CD4-positive, CD25-positive, alpha-beta regulatory T cell (primary cell): ENCODE measurements around the gene KCND3. TPM values are rescaled to one million over a fixed set of nuclear protein-coding genes. Genes with fewer than 3 reads are reported as not detected.

Source experiments
- ATAC-seq, 2 donors: fragments of 150-1000 bp; cut with Tn5 transposase; one replicate each; pipeline ENCODE4 v1.10.0; 2021; ENCODE audit warnings: low read depth in 2 of 2, moderate number of reproducible peaks in 2 of 2, moderate library complexity in 1 of 2
- DNase-seq, 3 donors: peaks; one replicate each; pipeline versions ENCODE4 v3.0.0 to v3.0.0-alpha.2; 2012 to 2022; ENCODE audit warnings: mixed read lengths in 1 of 3
- H3K27ac ChIP-seq: one replicate; pipeline ENCODE4 v1.7.0; 2013; ENCODE audit warnings: mild to moderate bottlenecking, low read length; ENCODE audit not compliant: insufficient read depth, poor library complexity, severe bottlenecking
- H3K27me3 ChIP-seq: one replicate; pipeline ENCODE4 v1.7.0; 2013; ENCODE audit warnings: low read length; ENCODE audit not compliant: control insufficient read depth, insufficient read depth
- H3K36me3 ChIP-seq: one replicate; pipeline ENCODE4 v1.7.0; 2013; ENCODE audit warnings: mild to moderate bottlenecking, low read length, moderate library complexity; ENCODE audit not compliant: control insufficient read depth, insufficient read depth
- H3K4me1 ChIP-seq: 2 replicates; pipeline ENCODE4 v1.7.0; 2013; ENCODE audit warnings: mild to moderate bottlenecking, low read length; ENCODE audit not compliant: insufficient read depth, control insufficient read depth, poor library complexity, severe bottlenecking
- H3K4me3 ChIP-seq: one replicate; pipeline ENCODE4 v1.7.0; 2013; ENCODE audit warnings: low read depth, mild to moderate bottlenecking, low read length, moderate library complexity
- H3K9me3 ChIP-seq, 2 experiments: 1 replicate in 1 of 2; 2 replicates in 1 of 2; pipeline ENCODE4 v1.7.0; 2013; ENCODE audit warnings: low read length in 2 of 2, mild to moderate bottlenecking in 1 of 2, moderate library complexity in 1 of 2; ENCODE audit not compliant: control insufficient read depth in 2 of 2
- H3K27ac Mint-ChIP-seq, 3 donors: one replicate each; pipeline ENCODE4 v1.8.0; 2020 to 2022; ENCODE audit warnings: mild to moderate bottlenecking in 3 of 3, mixed read lengths in 3 of 3, moderate library complexity in 2 of 3
- H3K27me3 Mint-ChIP-seq: one replicate; pipeline ENCODE4 v1.8.0; 2022; ENCODE audit warnings: mild to moderate bottlenecking, mixed read lengths
- H3K36me3 Mint-ChIP-seq: one replicate; pipeline ENCODE4 v1.8.0; 2020; ENCODE audit warnings: mixed read lengths
- H3K4me1 Mint-ChIP-seq, 4 donors: one replicate each; pipeline ENCODE4 v1.8.0; 2020 to 2022; ENCODE audit warnings: mixed read lengths in 4 of 4, mild to moderate bottlenecking in 1 of 4
- H3K4me3 Mint-ChIP-seq, 4 donors: one replicate each; pipeline ENCODE4 v1.8.0; 2020 to 2022; ENCODE audit warnings: mild to moderate bottlenecking in 4 of 4, mixed read lengths in 4 of 4, moderate library complexity in 3 of 4
- H3K9me3 Mint-ChIP-seq, 7 donors: one replicate each; pipeline ENCODE4 v1.8.0; 2020 to 2022; ENCODE audit warnings: mixed read lengths in 7 of 7, mild to moderate bottlenecking in 3 of 7, moderate library complexity in 2 of 7
- polyA plus RNA-seq, 4 donors: library from polyadenylated mRNA; unstranded; fragments of 300-500 nt; fragmentation: Illumina TruSeq; gene quantifications; one replicate each; pipeline ENCODE4 v1.2.3, GENCODE V29; 2021
- total RNA-seq: library from RNA; stranded (reverse); gene quantifications from one replicate; pipeline ENCODE4 v1.2.3, GENCODE V29; 2022

Gene KCND3
- total and polyA plus RNA-seq, 5 donors from 2014 or later = 0.02 to 0.10 (median 0.07) TPM; not detected in 2

GRCh38 chr1:111938536-111938935 lies 50.9 kb downstream of the KCND3 start:
- Histone ChIP-seq H3K9me3 (no peaks in the 10 kb centered on the region), H3K4me1 (no peaks in the 10 kb centered on the region), H3K27me3 (peaks cover 2% of the 10 kb centered on the region), H3K36me3 (no peaks in the 10 kb centered on the region), H3K4me3 (no peak overlapping the region), H3K27ac (no peak overlapping the region)
- no peaks in the 10 kb centered on the region for H3K9me3 Mint-ChIP-seq
- H3K4me3 Mint-ChIP-seq = no peak overlapping the region
- no peak for DNase-seq
- no peaks in the 10 kb centered on the region for H3K4me1 Mint-ChIP-seq
- no peak overlapping the region for H3K27ac Mint-ChIP-seq
- ATAC-seq = no peak
- H3K27me3 Mint-ChIP-seq = peaks cover 4% of the 10 kb centered on the region
- no peaks in the 10 kb centered on the region for H3K36me3 Mint-ChIP-seq

DNA sequence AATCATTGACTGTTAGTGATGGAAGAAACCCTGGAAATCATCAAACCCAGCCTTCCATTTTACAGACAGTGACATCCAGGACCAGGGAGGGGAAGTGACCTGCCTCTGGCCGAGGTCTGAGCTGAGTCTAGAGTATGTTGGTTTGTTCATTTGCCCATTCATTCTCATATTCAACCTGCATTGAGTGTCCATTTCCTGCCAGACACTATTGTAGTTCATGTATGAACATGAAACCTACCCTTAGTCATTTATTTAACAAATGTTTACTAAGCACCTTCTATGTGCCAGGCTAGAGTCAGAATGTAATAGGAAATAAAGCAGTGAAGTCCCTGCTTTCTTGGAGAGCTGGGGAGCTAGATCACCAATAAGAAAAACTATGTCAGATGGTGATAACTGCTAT lies 51.3 kb downstream of the KCND3 start:
- Histone ChIP-seq H3K27ac (no peak overlapping the region), H3K36me3 (no peaks in the 10 kb centered on the region), H3K4me1 (no peaks in the 10 kb centered on the region), H3K27me3 (peaks cover 2% of the 10 kb centered on the region), H3K4me3 (no peak overlapping the region), H3K9me3 (no peaks in the 10 kb centered on the region)
- Mint-ChIP-seq H3K4me1 (no peaks in the 10 kb centered on the region), H3K4me3 (no peak overlapping the region), H3K27ac (no peak overlapping the region), H3K36me3 (no peaks in the 10 kb centered on the region), H3K27me3 (peaks cover 4% of the 10 kb centered on the region), H3K9me3 (no peaks in the 10 kb centered on the region)
- no peak for ATAC-seq
- DNase-seq = no peak

- no peaks in the 10 kb centered on the region for H3K4me1 Mint-ChIP-seq
- Histone ChIP-seq H3K36me3 (no peaks in the 10 kb centered on the region), H3K27ac (no peak overlapping the region), H3K27me3 (peaks cover 2% of the 10 kb centered on the region), H3K4me1 (no peaks in the 10 kb centered on the region), H3K9me3 (no peaks in the 10 kb centered on the region), H3K4me3 (no peak overlapping the region)
- DNase-seq (no peak), ATAC-seq (no peak)
- no peak overlapping the region for H3K27ac Mint-ChIP-seq
- H3K9me3 Mint-ChIP-seq = no peaks in the 10 kb centered on the region
- no peak overlapping the region for H3K4me3 Mint-ChIP-seq
- H3K36me3 Mint-ChIP-seq = no peaks in the 10 kb centered on the region
- H3K27me3 Mint-ChIP-seq = peaks cover 2% of the 10 kb centered on the region
Observed at GRCh38 chr1:111937147-111937725, 52.2 kb downstream of the KCND3 start.

DNA sequence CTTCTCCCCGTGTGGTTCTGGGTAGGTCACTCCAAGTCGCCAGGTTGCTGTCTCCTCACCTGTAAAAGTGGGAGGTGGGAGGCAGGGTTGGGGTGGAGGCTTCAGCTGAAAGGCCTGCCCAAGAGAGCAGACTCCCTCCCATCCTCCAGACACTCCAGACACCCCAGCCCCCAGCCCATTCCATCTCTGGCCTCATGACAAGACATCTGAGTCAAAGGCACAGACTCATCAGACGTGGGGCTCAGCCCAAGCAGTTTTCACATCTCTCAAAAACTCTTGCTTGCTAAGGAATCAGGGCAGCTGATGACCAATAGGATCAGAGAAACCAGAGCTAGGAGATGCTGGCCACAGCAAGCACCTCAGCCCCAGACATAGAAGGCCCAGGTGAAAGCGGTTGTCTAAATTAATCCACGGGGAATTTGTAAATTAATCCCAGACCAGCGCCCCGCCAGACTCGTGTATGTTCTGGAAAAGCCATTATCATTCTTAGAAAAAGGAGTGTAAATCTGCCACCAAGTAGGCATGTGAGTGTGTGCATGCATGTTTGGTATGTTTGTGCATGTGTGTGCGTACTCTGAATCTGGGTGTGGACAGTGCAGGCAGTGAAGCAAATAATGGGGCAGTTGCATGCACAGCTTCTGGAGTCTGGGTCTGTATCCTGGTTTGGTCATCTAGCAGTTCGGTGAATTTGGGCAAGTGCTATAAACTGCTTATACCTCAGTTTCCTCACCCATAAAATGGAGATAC lies 55.2 kb downstream of the KCND3 start:
- no peak for ATAC-seq
- H3K27ac Mint-ChIP-seq = no peak overlapping the region
- H3K27me3 Mint-ChIP-seq = no peaks in the 10 kb centered on the region
- no peaks in the 10 kb centered on the region for H3K36me3 Mint-ChIP-seq
- Histone ChIP-seq H3K4me3 (no peak overlapping the region), H3K9me3 (no peaks in the 10 kb centered on the region), H3K36me3 (no peaks in the 10 kb centered on the region), H3K4me1 (no peaks in the 10 kb centered on the region), H3K27ac (no peak overlapping the region), H3K27me3 (no peaks in the 10 kb centered on the region)
- no peaks in the 10 kb centered on the region for H3K9me3 Mint-ChIP-seq
- no peaks in the 10 kb centered on the region for H3K4me1 Mint-ChIP-seq
- DNase-seq = no peak
- H3K4me3 Mint-ChIP-seq = no peak overlapping the region

DNA sequence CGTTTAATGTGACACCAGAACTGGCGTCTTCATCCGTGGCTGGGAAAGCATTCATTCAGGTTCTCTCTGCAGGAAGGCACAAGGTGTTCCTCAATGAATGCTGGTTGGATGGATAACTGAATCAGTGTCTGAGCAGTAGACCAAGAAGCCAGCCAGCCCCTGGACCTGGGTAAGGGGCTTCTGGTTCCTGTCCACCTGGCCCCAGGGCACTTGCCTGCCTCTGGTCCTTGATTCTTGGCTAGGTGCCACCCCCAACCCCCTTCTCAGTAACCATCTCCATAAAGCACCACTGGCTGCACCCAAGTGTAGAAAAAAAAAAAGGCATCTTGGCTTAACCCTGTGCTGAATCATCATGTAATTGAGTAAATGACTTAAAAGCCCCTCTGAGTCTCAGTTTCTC lies 59.1 kb downstream of the KCND3 start:
- H3K36me3 ChIP-seq = no peaks in the 10 kb centered on the region
- no peaks in the 10 kb centered on the region for H3K36me3 Mint-ChIP-seq
- H3K4me3 Mint-ChIP-seq = no peak overlapping the region
- no peak overlapping the region for H3K4me3 ChIP-seq
- H3K4me1 ChIP-seq = no peaks in the 10 kb centered on the region
- H3K27ac ChIP-seq = no peak overlapping the region
- ATAC-seq = no peak
- DNase-seq = no peak
- H3K9me3 ChIP-seq = no peaks in the 10 kb centered on the region
- H3K27me3 ChIP-seq = no peaks in the 10 kb centered on the region
- H3K27me3 Mint-ChIP-seq = no peaks in the 10 kb centered on the region
- H3K4me1 Mint-ChIP-seq = no peaks in the 10 kb centered on the region
- no peak overlapping the region for H3K27ac Mint-ChIP-seq
- H3K9me3 Mint-ChIP-seq = no peaks in the 10 kb centered on the region

DNA sequence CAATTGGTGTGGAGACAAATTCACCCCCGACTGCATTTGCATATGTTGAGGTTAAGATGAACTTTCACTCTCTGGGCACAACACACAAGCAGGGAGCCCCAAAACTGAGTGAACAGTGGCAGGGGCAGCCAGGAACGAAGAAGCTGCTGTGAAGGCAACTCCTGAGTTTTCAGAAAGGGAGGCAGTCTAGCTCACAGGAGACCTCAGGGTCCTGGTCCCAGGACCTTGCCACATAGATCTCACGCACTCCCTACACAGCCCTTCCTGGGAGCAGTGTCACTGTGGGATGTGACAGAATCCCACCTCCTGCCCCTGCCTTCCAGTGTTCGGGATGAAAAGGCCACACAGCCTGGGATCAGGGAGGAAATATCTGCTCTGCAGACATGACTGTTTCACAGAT lies 60.9 kb downstream of the KCND3 start:
- no peak for DNase-seq
- H3K9me3 ChIP-seq = no peaks in the 10 kb centered on the region
- no peaks in the 10 kb centered on the region for H3K27me3 ChIP-seq
- Mint-ChIP-seq H3K4me3 (no peak overlapping the region), H3K9me3 (no peaks in the 10 kb centered on the region), H3K4me1 (no peaks in the 10 kb centered on the region), H3K36me3 (no peaks in the 10 kb centered on the region), H3K27me3 (no peaks in the 10 kb centered on the region), H3K27ac (no peak overlapping the region)
- H3K27ac ChIP-seq = no peak overlapping the region
- H3K36me3 ChIP-seq = no peaks in the 10 kb centered on the region
- no peak overlapping the region for H3K4me3 ChIP-seq
- no peak for ATAC-seq
- H3K4me1 ChIP-seq = no peaks in the 10 kb centered on the region

GRCh38 chr1:111927652-111928051 lies 61.8 kb downstream of the KCND3 start:
- Histone ChIP-seq H3K27me3 (no peaks in the 10 kb centered on the region), H3K4me1 (no peaks in the 10 kb centered on the region), H3K27ac (no peak overlapping the region), H3K36me3 (no peaks in the 10 kb centered on the region), H3K4me3 (no peak overlapping the region), H3K9me3 (no peaks in the 10 kb centered on the region)
- DNase-seq (no peak), ATAC-seq (no peak)
- H3K27ac Mint-ChIP-seq = no peak overlapping the region
- no peaks in the 10 kb centered on the region for H3K4me1 Mint-ChIP-seq
- H3K27me3 Mint-ChIP-seq = no peaks in the 10 kb centered on the region
- H3K36me3 Mint-ChIP-seq = no peaks in the 10 kb centered on the region
- no peaks in the 10 kb centered on the region for H3K9me3 Mint-ChIP-seq
- no peak overlapping the region for H3K4me3 Mint-ChIP-seq

DNA sequence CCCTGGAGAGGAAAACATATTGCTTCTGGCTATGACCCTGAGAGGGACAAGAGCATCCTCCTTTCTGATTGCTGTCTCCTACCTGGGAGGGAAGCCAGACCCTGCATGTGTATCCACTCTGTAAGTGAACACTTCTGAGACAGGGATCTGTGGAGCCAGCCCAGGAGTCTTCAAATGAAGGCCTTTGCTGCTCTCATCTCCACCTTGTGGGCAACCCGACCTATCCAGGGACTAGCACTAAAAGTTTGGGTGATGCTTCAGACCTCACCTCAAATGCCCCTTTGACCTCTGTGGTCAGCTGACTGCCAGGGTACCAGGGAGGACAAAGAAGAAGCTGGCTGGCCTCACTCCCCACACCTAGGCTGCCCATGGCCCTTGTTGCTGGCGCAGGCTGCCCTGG lies 64.7 kb downstream of the KCND3 start:
- no peak overlapping the region for H3K4me3 Mint-ChIP-seq
- Histone ChIP-seq H3K4me3 (no peak overlapping the region), H3K27me3 (no peaks in the 10 kb centered on the region), H3K4me1 (no peaks in the 10 kb centered on the region), H3K9me3 (no peaks in the 10 kb centered on the region), H3K27ac (no peak overlapping the region), H3K36me3 (no peaks in the 10 kb centered on the region)
- ATAC-seq = no peak
- peaks cover 5% of the 10 kb centered on the region for H3K27me3 Mint-ChIP-seq
- no peaks in the 10 kb centered on the region for H3K4me1 Mint-ChIP-seq
- no peak overlapping the region for H3K27ac Mint-ChIP-seq
- no peaks in the 10 kb centered on the region for H3K36me3 Mint-ChIP-seq
- DNase-seq = no peak
- H3K9me3 Mint-ChIP-seq = no peaks in the 10 kb centered on the region
